ENCODE measurements around the gene TXNRD3. TPM values are rescaled to one million over a fixed set of nuclear protein-coding genes. Genes with fewer than 3 reads are reported as not detected.

The TXNRD3 gene
- total RNA-seq, 1 donor from 2014 or later: 7.6 TPM

DNA sequence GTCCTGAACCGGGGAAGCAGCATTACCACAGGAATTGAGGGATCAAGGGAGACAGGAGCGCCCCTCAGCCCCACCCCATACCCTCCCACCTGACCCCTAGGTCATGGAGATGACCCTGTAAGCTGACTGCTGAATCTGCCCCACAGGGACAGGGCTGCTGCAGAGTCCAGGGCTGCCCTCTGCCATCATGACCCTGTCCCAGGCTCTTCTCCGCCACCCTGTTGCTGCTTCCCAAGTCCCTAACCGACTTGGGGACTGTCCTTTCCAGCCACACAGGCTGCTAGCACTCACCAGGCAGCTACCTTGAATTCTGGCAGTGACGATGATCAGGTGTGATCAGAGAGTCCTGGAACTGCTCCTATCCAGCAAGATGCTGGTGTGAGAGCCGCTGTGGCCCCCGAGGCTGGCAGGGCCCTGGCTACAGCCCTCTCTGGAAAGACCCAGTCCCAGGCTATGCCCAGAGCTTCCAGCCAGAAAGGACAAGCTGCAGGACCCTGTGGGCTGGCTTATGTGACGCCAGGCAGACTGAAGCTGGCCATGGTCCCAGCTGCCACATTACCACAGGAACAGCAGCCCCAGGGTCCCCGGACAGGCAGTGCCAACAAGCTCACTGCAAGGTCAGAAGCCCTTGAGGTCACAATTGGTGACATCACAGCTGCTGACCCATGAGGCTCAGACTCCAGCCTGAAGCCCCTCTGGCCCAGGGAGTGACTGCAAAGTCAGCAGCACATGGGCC lies 96.4 kb downstream of the TXNRD3 start, which contains the start of gene C3orf22:
Gene C3orf22 (minus strand): TSS at position 597 of the 736 bp plus-strand sequence. CDS start 5,542 bp downstream, outside the sequence.
- Mint-ChIP-seq H3K4me3 (ENCODE audit: unreplicated experiment) (no peak within 1 kb of the TSS), H3K36me3 (ENCODE audit: low read depth, unreplicated experiment) (no peaks in the 10 kb centered on the region), H3K27me3 (ENCODE audit: low read depth, unreplicated experiment) (peaks cover 10% of the 10 kb centered on the region), H3K4me1 (ENCODE audit: low read depth, unreplicated experiment) (no peaks in the 10 kb centered on the region), H3K9me3 (ENCODE audit: unreplicated experiment) (peaks cover 4% of the 10 kb centered on the region), H3K27ac (ENCODE audit: unreplicated experiment) (no peak within 1 kb of the TSS)
- Histone ChIP-seq H3K27ac (ENCODE audit: low read depth, low read length) (no peak within 1 kb of the TSS), H3K4me3 (ENCODE audit: insufficient read depth, low read depth, low read length) (no peak within 1 kb of the TSS), H3K4me1 (ENCODE audit: insufficient read depth, low read length) (no peaks in the 10 kb centered on the region), H3K27me3 (ENCODE audit: insufficient read depth, low read length) (peaks cover 21% of the 10 kb centered on the region), H3K9ac (ENCODE audit: low read length) (no peak within 1 kb of the TSS), H2AFZ (ENCODE audit: low read depth, low read length) (no peak within 1 kb of the TSS), H3K9me3 (ENCODE audit: insufficient read depth, low read depth, low read length) (no peaks in the 10 kb centered on the region), H4K20me1 (ENCODE audit: insufficient read depth, low read length) (no peaks in the 10 kb centered on the region), H3K79me2 (ENCODE audit: insufficient read depth, low read length) (no peaks in the 10 kb centered on the region), H3K36me3 (ENCODE audit: insufficient read depth, low read length) (no peaks in the 10 kb centered on the region), H3K4me2 (ENCODE audit: low read length) (no peak within 1 kb of the TSS)
- FAIRE-seq (no peak), DNase-seq (ENCODE audit: low read depth) (no peak)
- no peak for TF ChIP-seq CTCF (IDR thresholded peaks at IDR 0.05; ENCODE audit: insufficient read depth, low read depth, low read length)
- no peak for TF ChIP-seq EZH2 (IDR thresholded peaks at IDR 0.05; ENCODE audit: insufficient read depth, low read length)

DNA sequence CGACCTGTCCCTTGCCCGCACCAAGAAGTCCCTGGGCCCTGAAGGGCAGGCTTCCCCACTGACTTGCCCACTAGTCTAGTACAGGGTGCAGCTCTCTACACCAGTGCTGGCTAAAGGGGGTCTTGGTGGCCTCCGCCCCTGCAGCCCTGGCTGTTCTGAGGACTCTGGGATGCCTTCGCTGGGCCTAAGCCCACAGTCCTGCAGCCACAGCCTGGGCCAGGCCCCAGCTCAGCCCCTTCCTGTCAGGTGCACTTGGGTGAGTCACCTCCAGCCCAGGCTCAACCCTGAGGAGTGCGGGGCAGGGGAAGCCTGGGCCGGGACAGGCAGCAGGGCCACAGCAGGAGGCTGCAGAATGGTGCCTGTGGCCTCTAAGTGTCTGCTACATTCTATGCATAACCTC lies 97.2 kb downstream of the TXNRD3 start:
- H3K36me3 Mint-ChIP-seq (ENCODE audit: low read depth, unreplicated experiment): no peaks in the 10 kb centered on the region
- Histone ChIP-seq H2AFZ (ENCODE audit: low read depth, low read length) (no peak overlapping the region), H3K27me3 (ENCODE audit: insufficient read depth, low read length) (peaks cover 18% of the 10 kb centered on the region), H3K4me3 (ENCODE audit: insufficient read depth, low read depth, low read length) (no peak overlapping the region), H3K36me3 (ENCODE audit: insufficient read depth, low read length) (no peaks in the 10 kb centered on the region), H4K20me1 (ENCODE audit: insufficient read depth, low read length) (no peaks in the 10 kb centered on the region), H3K4me2 (ENCODE audit: low read length) (no peak overlapping the region), H3K4me1 (ENCODE audit: insufficient read depth, low read length) (no peaks in the 10 kb centered on the region), H3K27ac (ENCODE audit: low read depth, low read length) (no peak overlapping the region), H3K9ac (ENCODE audit: low read length) (no peak overlapping the region), H3K9me3 (ENCODE audit: insufficient read depth, low read depth, low read length) (no peaks in the 10 kb centered on the region), H3K79me2 (ENCODE audit: insufficient read depth, low read length) (no peaks in the 10 kb centered on the region)
- FAIRE-seq (no peak), DNase-seq (ENCODE audit: low read depth) (no peak)
- peaks cover 4% of the 10 kb centered on the region for H3K9me3 Mint-ChIP-seq (ENCODE audit: unreplicated experiment)
- H3K4me3 Mint-ChIP-seq (ENCODE audit: unreplicated experiment): no peak overlapping the region
- H3K27me3 Mint-ChIP-seq (ENCODE audit: low read depth, unreplicated experiment): peaks cover 11% of the 10 kb centered on the region
- no peak overlapping the region for H3K27ac Mint-ChIP-seq (ENCODE audit: unreplicated experiment)
- TF ChIP-seq EZH2 (IDR thresholded peaks at IDR 0.05; ENCODE audit: insufficient read depth, low read length) (no peak), CTCF (IDR thresholded peaks at IDR 0.05; ENCODE audit: insufficient read depth, low read depth, low read length) (no peak)
- H3K4me1 Mint-ChIP-seq (ENCODE audit: low read depth, unreplicated experiment): no peaks in the 10 kb centered on the region

DNA sequence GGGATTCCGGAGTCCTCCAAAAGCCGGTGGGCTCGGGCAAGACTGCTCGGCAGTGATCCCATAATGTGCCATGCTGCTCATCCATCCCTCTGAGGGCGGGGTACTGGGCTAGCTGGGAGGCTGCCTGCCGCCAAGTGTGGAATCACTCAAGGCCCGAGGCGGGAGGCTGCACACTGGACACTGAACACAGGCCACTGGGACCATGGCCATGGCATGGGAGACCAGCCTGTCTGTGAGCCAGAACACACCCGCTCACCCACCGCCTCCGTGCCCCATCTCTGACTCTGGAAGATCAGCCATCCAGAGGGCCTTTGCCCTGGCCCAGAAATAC lies 97.5 kb downstream of the TXNRD3 start:
- Histone ChIP-seq H3K9ac (ENCODE audit: low read length) (no peak overlapping the region), H3K4me3 (ENCODE audit: insufficient read depth, low read depth, low read length) (no peak overlapping the region), H3K79me2 (ENCODE audit: insufficient read depth, low read length) (no peaks in the 10 kb centered on the region), H2AFZ (ENCODE audit: low read depth, low read length) (no peak overlapping the region), H3K4me2 (ENCODE audit: low read length) (no peak overlapping the region), H3K27me3 (ENCODE audit: insufficient read depth, low read length) (peaks cover 14% of the 10 kb centered on the region), H3K36me3 (ENCODE audit: insufficient read depth, low read length) (no peaks in the 10 kb centered on the region), H3K4me1 (ENCODE audit: insufficient read depth, low read length) (no peaks in the 10 kb centered on the region), H3K9me3 (ENCODE audit: insufficient read depth, low read depth, low read length) (no peaks in the 10 kb centered on the region), H3K27ac (ENCODE audit: low read depth, low read length) (no peak overlapping the region), H4K20me1 (ENCODE audit: insufficient read depth, low read length) (no peaks in the 10 kb centered on the region)
- no peak for TF ChIP-seq CTCF (IDR thresholded peaks at IDR 0.05; ENCODE audit: insufficient read depth, low read depth, low read length)
- TF ChIP-seq EZH2 (IDR thresholded peaks at IDR 0.05; ENCODE audit: insufficient read depth, low read length): no peak
- H3K4me1 Mint-ChIP-seq (ENCODE audit: low read depth, unreplicated experiment): no peaks in the 10 kb centered on the region
- peaks cover 11% of the 10 kb centered on the region for H3K27me3 Mint-ChIP-seq (ENCODE audit: low read depth, unreplicated experiment)
- no peak overlapping the region for H3K4me3 Mint-ChIP-seq (ENCODE audit: unreplicated experiment)
- H3K36me3 Mint-ChIP-seq (ENCODE audit: low read depth, unreplicated experiment): no peaks in the 10 kb centered on the region
- DNase-seq (ENCODE audit: low read depth) (no peak), FAIRE-seq (no peak)
- peaks cover 4% of the 10 kb centered on the region for H3K9me3 Mint-ChIP-seq (ENCODE audit: unreplicated experiment)
- H3K27ac Mint-ChIP-seq (ENCODE audit: unreplicated experiment): no peak overlapping the region
